Sigmoid colon (tissue), 4 donors: ENCODE measurements around the gene CNMD.
"Not testable (repeated sequence)": the region's sequence is repeated elsewhere in the genome, so short reads cannot be mapped to it uniquely, and the experiment has no call there.

Experiments used
- CTCF ChIP-seq, 4 experiments: fragments of 450-650 bp in 3 of 4; fragments of 200-600 bp in 1 of 4; IDR thresholded peaks; one replicate each; pipeline ENCODE4 v1.5.1; 2016 to 2019; ENCODE audit warnings: antibody characterized with exemption in 4 of 4, mild to moderate bottlenecking in 3 of 4, moderate library complexity in 2 of 4
- EP300 ChIP-seq, 4 donors: sonication (generic); formaldehyde crosslinking; IDR thresholded peaks; one replicate each; pipeline ENCODE4 v1.6.1; 2017; ENCODE audit warnings: antibody characterized with exemption in 4 of 4
- POLR2A ChIP-seq, 2 donors: fragments of 450-650 bp; IDR thresholded peaks; one replicate each; pipeline ENCODE4 v1.6.1; 2016; ENCODE audit warnings: antibody characterized with exemption in 2 of 2, mild to moderate bottlenecking in 2 of 2, moderate library complexity in 2 of 2
- POLR2AphosphoS5 ChIP-seq, 4 donors: sonication (generic); formaldehyde crosslinking; IDR thresholded peaks; one replicate each; pipeline ENCODE4 v1.6.1; 2017; ENCODE audit warnings: antibody characterized with exemption in 4 of 4

GRCh38 chr13:52685806-52686205 lies 53.8 kb downstream of the CNMD start:
- TF ChIP-seq CTCF, POLR2A, POLR2AphosphoS5, EP300 (IDR thresholded peaks at IDR 0.05): not testable (repeated sequence)
